Activated T-cell treated with anti-CD3 and anti-CD28 coated beads for 48 hours (primary cell): ENCODE results near the gene SH3PXD2A.
"Not testable (repeated sequence)": the region's sequence is repeated elsewhere in the genome, so short reads cannot be mapped to it uniquely, and the experiment has no call there.

Source experiments
- DNase-seq: peaks from one replicate; pipeline ENCODE4 v3.0.0-alpha.2; 2020; ENCODE audit warnings: low read depth

The SH3PXD2A gene

GRCh38 chr10:103765168-103765567, 90.2 kb downstream of the SH3PXD2A start:
- no peak for DNase-seq

GRCh38 chr10:103764296-103765088, 90.9 kb downstream of the SH3PXD2A start:
- DNase-seq = no peak

- no peak for DNase-seq
Measured at GRCh38 chr10:103763374-103764202, 91.8 kb downstream of the SH3PXD2A start.

GRCh38 chr10:103762916-103763315, 92.5 kb downstream of the SH3PXD2A start:
- no peak for DNase-seq

- no peak for DNase-seq
Measured at GRCh38 chr10:103762162-103762561, 93.2 kb downstream of the SH3PXD2A start.

- DNase-seq = no peak
Measured at GRCh38 chr10:103761075-103761920, 94.1 kb downstream of the SH3PXD2A start.

GRCh38 chr10:103760233-103760632, 95.1 kb downstream of the SH3PXD2A start:
- not testable (repeated sequence) for DNase-seq

- DNase-seq = peak; percentile 36
Measured at GRCh38 chr10:103759100-103759781, 96.1 kb downstream of the SH3PXD2A start.

GRCh38 chr10:103758294-103758681, 97.1 kb downstream of the SH3PXD2A start:
- no peak for DNase-seq

GRCh38 chr10:103757531-103758293, 97.7 kb downstream of the SH3PXD2A start:
- peak; percentile 74 for DNase-seq

- DNase-seq = no peak
Measured at GRCh38 chr10:103756277-103756869, 99.0 kb downstream of the SH3PXD2A start.

GRCh38 chr10:103752680-103753248, 102.6 kb downstream of the SH3PXD2A start:
- DNase-seq = no peak

GRCh38 chr10:103751667-103752290, 103.6 kb downstream of the SH3PXD2A start:
- DNase-seq = no peak

- no peak for DNase-seq
Measured at GRCh38 chr10:103750836-103751235, 104.5 kb downstream of the SH3PXD2A start.

- no peak for DNase-seq
Measured at GRCh38 chr10:103749779-103750178, 105.6 kb downstream of the SH3PXD2A start.

- no peak for DNase-seq
Measured at GRCh38 chr10:103748020-103748419, 107.4 kb downstream of the SH3PXD2A start.

GRCh38 chr10:103747193-103747865, 108.0 kb downstream of the SH3PXD2A start:
- DNase-seq = no peak

- DNase-seq = no peak
Measured at GRCh38 chr10:103746598-103746997, 108.8 kb downstream of the SH3PXD2A start.
